Heart right ventricle (tissue), 16 donors: ENCODE results near the gene ABCB11. TPM values are rescaled to one million over a fixed set of nuclear protein-coding genes. Genes with fewer than 3 reads are reported as not detected.

Source experiments
- ATAC-seq, 8 donors: fragments of 200-7000 bp; cut with Tn5 transposase; one replicate each; pipeline ENCODE4 v1.9.1; 2020; ENCODE audit warnings: mild to moderate bottlenecking in 8 of 8, moderate library complexity in 8 of 8, moderate number of reproducible peaks in 1 of 8
- DNase-seq, 2 donors: peaks; one replicate each; pipeline ENCODE4 v3.0.0-alpha.2; 2020
- H3K27ac ChIP-seq, 10 donors: fragments of 200-600 bp; sonication (generic) in 2 of 10; one replicate each; pipeline versions ENCODE4 v1.5.0 to v1.8.0; 2020 to 2022; ENCODE audit warnings: mild to moderate bottlenecking in 3 of 10
- H3K27me3 ChIP-seq, 7 donors: fragments of 200-600 bp; one replicate each; pipeline ENCODE4 v1.8.0; 2021 to 2022; ENCODE audit warnings: mild to moderate bottlenecking in 2 of 7
- H3K36me3 ChIP-seq, 9 donors: fragments of 200-600 bp; sonication (generic) in 1 of 9; one replicate each; pipeline versions ENCODE4 v1.5.0 to v1.8.0; 2020 to 2022; ENCODE audit warnings: mild to moderate bottlenecking in 2 of 9
- H3K4me1 ChIP-seq, 9 donors: fragments of 200-600 bp; sonication (generic) in 1 of 9; one replicate each; pipeline versions ENCODE4 v1.5.0 to v1.8.0; 2020 to 2022; ENCODE audit warnings: mild to moderate bottlenecking in 4 of 9
- H3K4me3 ChIP-seq, 10 donors: fragments of 200-600 bp; sonication (generic) in 2 of 10; one replicate each; pipeline versions ENCODE4 v1.5.0 to v1.8.0; 2020 to 2022; ENCODE audit warnings: mild to moderate bottlenecking in 7 of 10, moderate library complexity in 2 of 10
- H3K9me3 ChIP-seq, 11 donors: fragments of 200-600 bp in 10 of 11; sonication (generic) in 2 of 11; one replicate each; pipeline versions ENCODE4 v1.5.0 to v1.8.0; 2013 to 2022; ENCODE audit warnings: mild to moderate bottlenecking in 2 of 11, control low read depth in 1 of 11, moderate library complexity in 1 of 11
- CTCF ChIP-seq, 9 donors: fragments of 200-600 bp; sonication (generic) in 2 of 9; IDR thresholded peaks; one replicate each; pipeline versions ENCODE4 v1.5.0 to v1.8.0; 2021 to 2022; ENCODE audit warnings: antibody characterized with exemption in 9 of 9, mild to moderate bottlenecking in 5 of 9, moderate library complexity in 1 of 9
- WGBS, 2 donors: extraction: QIAGEN DNeasy Blood & Tissue Kit; methylation state at CpG; one replicate each; pipeline ENCODE4 v1.1.7; 2013; ENCODE audit warnings: inconsistent platforms in 1 of 2; 5-methylcytosine and 5-hydroxymethylcytosine counted together
- intact Hi-C, 10 donors: fragments of 100-400 bp; cut with DNase I; formaldehyde crosslinking; loops; one replicate each; pipeline versions ENCODE4 v1.11.1 to v1.14.2; 2022
- polyA plus RNA-seq, 2 donors: library from polyadenylated mRNA; stranded (reverse); fragments of 200-250 nt; gene quantifications; one replicate each; pipeline ENCODE4 v1.2.3, GENCODE V29; 2013
- total RNA-seq, 10 donors: library from RNA; stranded (reverse); fragmentation: NEBNext Ultra II Directional in 3 of 10; extraction: Animal tissue kit (Norgen Biotek cat#: 25700) in 3 of 10; gene quantifications; one replicate each; pipeline versions ENCODE4 v1.2.1 to v1.2.4, GENCODE V29; 2021 to 2023
- donor health status: Arrhythmogenic right ventricular cardiomyopathy.
- donor health status: ischemic (EF 13 %, LVEDD 7.1; RV severe dilation, severe dysfunction).
- donor health status: healthy with polysubstance abuse.
- donor health status: DM: no; HTN: yes; CAD: no.
- donor health status: DM: no; HTN: no; CAD: no.
- donor health status: ischemic (EF 25% LVEDD 6.9; RV normal size, moderate dysfunction).
- donor health status: ischemic (EF 25% LVEDD 5.7; RV mildly dilated, moderate dysfunction).
- donor health status: healthy.
- donor health status: DM: yes; HTN: yes; CAD: no.
- donor health status: Ischemic cardiomyopathy.
- donor health status: ischemic (EF 35%, LVEDD 5.7; RV mildly dilated, moderate dysfunction).
- donor health status: nonischemic (EF 11% LVEDD 7.7; RV severe dilation, severe dysfunction).
- donor health status: DM: yes; HTN: yes; CAD: no.
- donor health status: PGD.
- donor health status: ischemic (EF 29% LVEDD 5.4; RV normal size, mild dysfunction).
- donor health status: nonischemic (EF 23%, LVEDD 6.1; RV moderate dilation, normal function).

Gene ABCB11
- total and polyA plus RNA-seq, 12 donors = 0.01 to 0.23 (median 0.06) TPM; not detected in 7

GRCh38 chr2:169027234-169027633, 3.9 kb downstream of the ABCB11 start:
- 38 to 49% methylated on average over 3 of the region's 3 CpGs for WGBS, 2 donors
- Histone ChIP-seq H3K27me3 (no peaks in the 10 kb centered on the region), H3K27ac (no peak overlapping the region), H3K4me3 (no peak overlapping the region), H3K4me1 (peaks cover 0 to 4% (median 0%) of the 10 kb centered on the region in 9 donors), H3K9me3 (no peaks in the 10 kb centered on the region), H3K36me3 (no peaks in the 10 kb centered on the region)
- DNase-seq (no peak), ATAC-seq (no peak)
- intact Hi-C loops = no loop called here
- no peak for TF ChIP-seq CTCF (IDR thresholded peaks at IDR 0.05)

DNA sequence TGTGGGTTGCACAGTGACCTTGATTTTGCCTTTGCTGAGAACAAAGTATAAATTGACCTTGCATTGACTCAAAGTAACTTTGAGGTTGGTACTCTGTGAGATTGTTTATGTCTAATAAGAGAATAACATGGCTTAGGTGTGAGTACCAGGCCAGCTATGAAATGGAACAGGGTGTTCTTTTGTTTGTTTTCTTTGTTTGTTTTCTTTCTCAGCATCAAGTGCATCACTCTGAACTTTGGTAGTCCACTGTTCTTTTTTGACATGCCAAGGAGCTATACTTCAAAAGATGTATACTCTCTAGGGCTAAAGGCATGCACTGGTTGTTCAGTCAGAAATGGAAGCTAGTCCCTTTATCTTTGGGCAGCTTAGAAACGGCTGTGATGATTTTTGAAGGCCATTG, 5.1 kb downstream of the ABCB11 start:
- DNase-seq (no peak), ATAC-seq (no peak)
- Histone ChIP-seq H3K4me1 (peaks cover 0 to 4% (median 0%) of the 10 kb centered on the region in 9 donors), H3K4me3 (no peak overlapping the region), H3K27ac (no peak overlapping the region), H3K9me3 (no peaks in the 10 kb centered on the region), H3K36me3 (no peaks in the 10 kb centered on the region), H3K27me3 (no peaks in the 10 kb centered on the region)
- whole genome bisulfite sequencing, 2 donors = 55 to 59% methylated on average over 1 of the region's 1 CpG
- TF ChIP-seq CTCF (IDR thresholded peaks at IDR 0.05) = no peak
- intact Hi-C loops = no loop called here

DNA sequence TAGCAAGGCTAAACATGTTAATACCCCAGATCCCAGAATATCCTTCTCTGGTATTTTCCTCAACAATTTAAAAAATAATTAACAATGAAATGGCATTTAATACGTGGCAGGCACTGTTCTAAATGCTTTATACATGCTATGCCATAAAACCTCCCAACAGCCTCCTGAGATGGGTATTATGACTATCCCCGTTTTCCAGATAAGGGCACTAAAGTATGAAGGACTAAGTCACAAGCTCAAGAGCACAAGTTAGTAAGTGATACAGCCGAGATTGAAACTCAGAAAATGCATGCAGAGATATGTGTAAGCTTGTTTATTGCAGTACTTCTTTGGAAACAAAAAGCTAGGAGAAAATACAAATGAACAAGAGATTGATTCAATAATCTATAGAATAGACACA, 8.0 kb downstream of the ABCB11 start:
- no peak overlapping the region for H3K27ac ChIP-seq
- no peaks in the 10 kb centered on the region for H3K27me3 ChIP-seq
- no peaks in the 10 kb centered on the region for H3K36me3 ChIP-seq
- WGBS, 2 donors = 29 to 40% methylated on average over 3 of the region's 3 CpGs
- no peak overlapping the region for H3K4me3 ChIP-seq
- no peaks in the 10 kb centered on the region for H3K9me3 ChIP-seq
- ATAC-seq = no peak
- H3K4me1 ChIP-seq = peaks cover 0 to 4% (median 0%) of the 10 kb centered on the region in 9 donors
- DNase-seq = no peak
- no peak for TF ChIP-seq CTCF (IDR thresholded peaks at IDR 0.05)
- intact Hi-C loops = no loop called here

GRCh38 chr2:169018390-169018789, 12.7 kb downstream of the ABCB11 start:
- Histone ChIP-seq H3K4me1 (peaks cover 0 to 13% (median 0%) of the 10 kb centered on the region in 9 donors), H3K27me3 (no peaks in the 10 kb centered on the region), H3K36me3 (no peaks in the 10 kb centered on the region), H3K4me3 (no peak overlapping the region), H3K9me3 (no peaks in the 10 kb centered on the region), H3K27ac (no peak overlapping the region)
- 81 to 85% methylated on average over 3 of the region's 3 CpGs for WGBS, 2 donors
- ATAC-seq (no peak), DNase-seq (no peak)
- intact Hi-C loops = no loop called here
- TF ChIP-seq CTCF (IDR thresholded peaks at IDR 0.05) = no peak
